Uterus (tissue), 4 donors: ENCODE results near the gene DLX4. TPM values are rescaled to one million over a fixed set of nuclear protein-coding genes. Genes with fewer than 3 reads are reported as not detected.

ENCODE experiments used
- DNase-seq, 2 donors: peaks; one replicate each; pipeline ENCODE4 v3.0.0-alpha.2; 2019 to 2020
- H3K27ac ChIP-seq, 2 donors: fragments of 200-600 bp; sonication (generic); 1 replicate in 1 of 2; 2 replicates in 1 of 2; pipeline ENCODE4 v1.5.1; 2016 to 2018
- H3K27me3 ChIP-seq, 2 donors: fragments of 200-600 bp; sonication (generic); one replicate each; pipeline ENCODE4 v1.5.1; 2018 to 2019; ENCODE audit warnings: control low read depth in 1 of 2
- H3K36me3 ChIP-seq, 2 donors: fragments of 200-600 bp; sonication (generic); one replicate each; pipeline ENCODE4 v1.5.1; 2019; ENCODE audit warnings: control low read depth in 1 of 2
- H3K4me1 ChIP-seq, 2 donors: fragments of 200-600 bp; sonication (generic); one replicate each; pipeline ENCODE4 v1.5.1; 2018 to 2019; ENCODE audit warnings: control low read depth in 1 of 2
- H3K4me3 ChIP-seq, 2 donors: fragments of 200-600 bp; sonication (generic); 1 replicate in 1 of 2; 2 replicates in 1 of 2; pipeline ENCODE4 v1.5.1; 2018 to 2019; ENCODE audit warnings: mild to moderate bottlenecking in 1 of 2
- H3K9me3 ChIP-seq, 2 donors: fragments of 200-600 bp; sonication (generic); one replicate each; pipeline ENCODE4 v1.5.1; 2019; ENCODE audit warnings: control low read depth in 1 of 2
- POLR2A ChIP-seq, 2 donors: fragments of 450-650 bp; IDR thresholded peaks; one replicate each; pipeline ENCODE4 v1.6.1; 2016; ENCODE audit warnings: antibody characterized with exemption in 2 of 2, mild to moderate bottlenecking in 1 of 2, moderate library complexity in 1 of 2
- intact Hi-C: fragments of 100-400 bp; cut with DNase I; formaldehyde crosslinking; loops from one replicate; pipeline ENCODE4 v1.15.1; 2023; ENCODE audit warnings: low total_unique reads
- total RNA-seq, 4 donors: library from RNA; depleted of rRNA in 3 of 4; stranded (reverse); fragments of >200 nt in 3 of 4; gene quantifications; one replicate each; pipeline versions ENCODE4 v1.1.0 to v1.2.4, GENCODE V29; 2014 to 2023
- TF ChIP-seq, protein P1 (sequence below), 4 experiments: fragments of 200-600 bp in 2 of 4; fragments of 450-650 bp in 2 of 4; sonication (generic) in 2 of 4; IDR thresholded peaks; one replicate each; pipeline ENCODE4 v1.5.1; 2016 to 2019; ENCODE audit warnings: antibody characterized with exemption in 4 of 4, mild to moderate bottlenecking in 2 of 4, moderate library complexity in 1 of 4
- donor health status: DM: yes; HTN: yes; CAD: no.

DLX4 gene
- total RNA-seq, 4 donors from 2014 or later, result not detected

DNA sequence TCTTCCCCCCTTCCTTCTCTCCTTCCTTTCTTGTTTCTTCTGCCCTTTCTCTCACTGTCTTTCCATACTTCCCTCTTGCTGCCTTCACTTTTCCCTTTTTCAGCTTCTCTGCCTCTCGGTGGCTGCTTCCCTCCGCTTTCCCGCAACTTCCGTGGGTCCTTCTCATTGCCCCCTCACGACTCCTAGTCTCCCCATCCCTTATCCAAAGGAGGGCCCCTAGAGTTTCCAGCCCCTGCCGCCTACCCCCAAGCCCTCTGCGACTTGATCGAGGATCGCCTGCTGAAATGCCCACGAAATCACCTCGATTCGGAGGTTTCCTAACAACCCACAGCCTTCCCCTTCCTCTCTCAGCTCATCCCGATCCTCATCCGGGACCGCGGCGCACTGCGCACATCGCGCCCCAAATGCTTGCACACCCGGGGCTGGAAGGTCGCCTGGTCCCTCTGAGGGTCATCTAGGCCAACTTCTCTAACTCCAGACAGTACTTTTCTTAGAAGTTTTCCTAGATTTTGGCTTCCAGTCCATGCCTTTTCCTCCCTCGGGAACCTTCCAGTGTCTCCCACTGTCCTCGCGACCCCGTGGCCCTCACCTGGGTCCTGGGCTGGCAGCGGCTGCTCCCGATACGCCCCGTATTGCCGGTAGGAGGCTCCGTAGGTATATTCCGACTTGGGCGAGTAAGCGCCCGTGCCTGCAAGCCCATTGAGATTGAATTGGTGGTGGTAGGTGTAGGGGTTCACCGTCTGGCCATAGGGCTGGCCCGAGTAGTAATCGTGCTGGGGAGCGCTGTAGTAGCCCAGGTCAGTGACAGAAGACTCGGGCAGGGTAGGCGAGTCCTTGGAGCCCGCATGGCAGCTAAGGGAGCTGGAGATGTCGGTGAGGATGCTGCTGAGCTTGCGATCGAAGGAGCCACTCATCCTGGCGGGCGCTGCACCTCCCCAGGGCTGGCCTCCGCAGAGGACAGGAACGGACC, 25.4 kb downstream of the DLX4 start:
- DNase-seq, result no peak
- intact Hi-C loops, result loop anchor here (5.0 kb wide), 2 partner anchors 112 to 132 kb away; no protein-coding TSS in a partner anchor
- Histone ChIP-seq H3K27me3 (peaks cover 34 to 53% of the 10 kb centered on the region in 2 donors), H3K36me3 (no peaks in the 10 kb centered on the region), H3K27ac (no peak overlapping the region), H3K4me3 (peak overlapping the region; percentile 7 to 32), H3K9me3 (no peaks in the 10 kb centered on the region), H3K4me1 (peaks cover 5 to 21% of the 10 kb centered on the region in 2 donors)
- TF ChIP-seq, protein P1, sequence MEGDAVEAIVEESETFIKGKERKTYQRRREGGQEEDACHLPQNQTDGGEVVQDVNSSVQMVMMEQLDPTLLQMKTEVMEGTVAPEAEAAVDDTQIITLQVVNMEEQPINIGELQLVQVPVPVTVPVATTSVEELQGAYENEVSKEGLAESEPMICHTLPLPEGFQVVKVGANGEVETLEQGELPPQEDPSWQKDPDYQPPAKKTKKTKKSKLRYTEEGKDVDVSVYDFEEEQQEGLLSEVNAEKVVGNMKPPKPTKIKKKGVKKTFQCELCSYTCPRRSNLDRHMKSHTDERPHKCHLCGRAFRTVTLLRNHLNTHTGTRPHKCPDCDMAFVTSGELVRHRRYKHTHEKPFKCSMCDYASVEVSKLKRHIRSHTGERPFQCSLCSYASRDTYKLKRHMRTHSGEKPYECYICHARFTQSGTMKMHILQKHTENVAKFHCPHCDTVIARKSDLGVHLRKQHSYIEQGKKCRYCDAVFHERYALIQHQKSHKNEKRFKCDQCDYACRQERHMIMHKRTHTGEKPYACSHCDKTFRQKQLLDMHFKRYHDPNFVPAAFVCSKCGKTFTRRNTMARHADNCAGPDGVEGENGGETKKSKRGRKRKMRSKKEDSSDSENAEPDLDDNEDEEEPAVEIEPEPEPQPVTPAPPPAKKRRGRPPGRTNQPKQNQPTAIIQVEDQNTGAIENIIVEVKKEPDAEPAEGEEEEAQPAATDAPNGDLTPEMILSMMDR (IDR thresholded peaks at IDR 0.05), result no peak
- no peak for TF ChIP-seq POLR2A (IDR thresholded peaks at IDR 0.05)

DNA sequence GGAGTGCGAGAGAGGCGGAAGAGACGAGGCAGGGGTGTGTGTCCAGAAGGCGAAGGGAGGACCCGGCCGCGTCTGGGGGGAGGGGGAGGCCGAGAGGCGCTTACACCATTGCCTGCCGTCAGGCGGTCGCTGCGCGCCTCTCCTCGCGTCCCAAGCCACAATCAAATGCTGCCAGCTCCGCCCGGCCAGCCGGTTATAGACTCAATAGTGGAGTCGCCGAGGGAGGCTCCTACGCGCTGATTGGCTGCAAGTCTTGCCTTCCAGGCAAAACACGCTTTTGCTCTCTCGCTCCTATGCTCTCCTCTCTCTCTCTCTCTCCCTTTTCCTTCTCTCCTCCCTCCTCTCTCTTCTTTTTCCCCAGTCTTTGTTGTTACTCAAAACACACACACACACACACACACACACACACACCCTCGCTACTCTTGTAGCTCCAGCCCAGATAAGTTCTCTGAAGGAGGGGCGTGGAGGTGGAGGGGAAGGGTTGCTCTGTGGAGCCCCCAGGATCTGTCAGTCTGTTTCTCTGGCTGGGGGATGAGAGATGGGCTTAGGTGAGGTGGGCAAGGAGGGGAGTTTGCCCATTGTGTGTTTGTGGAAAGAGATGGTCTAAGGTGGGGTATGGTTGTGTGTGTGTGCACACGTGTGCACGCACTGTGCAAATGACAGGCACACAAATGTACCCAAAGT, 26.2 kb downstream of the DLX4 start, which contains the start of gene DLX3:
Gene DLX3 (minus strand): TSS at position 170 of the 684 bp plus-strand sequence. CDS start 226 bp downstream, outside the sequence.
- TF ChIP-seq POLR2A (IDR thresholded peaks at IDR 0.05), result peak; percentile 24 to 53
- TF ChIP-seq, protein P1 (IDR thresholded peaks at IDR 0.05), result no peak
- Histone ChIP-seq H3K9me3 (no peaks in the 10 kb centered on the region), H3K4me1 (peaks cover 5 to 21% of the 10 kb centered on the region in 2 donors), H3K27ac (no peak within 1 kb of the TSS), H3K4me3 (peak within 1 kb of the TSS; percentile 7 to 32), H3K27me3 (peaks cover 34 to 61% of the 10 kb centered on the region in 2 donors), H3K36me3 (no peaks in the 10 kb centered on the region)
- intact Hi-C loops, result loop anchor here (5.0 kb wide), 2 partner anchors 113 to 133 kb away; no protein-coding TSS in a partner anchor
- peak; percentile 38 to 50 for DNase-seq

DNA sequence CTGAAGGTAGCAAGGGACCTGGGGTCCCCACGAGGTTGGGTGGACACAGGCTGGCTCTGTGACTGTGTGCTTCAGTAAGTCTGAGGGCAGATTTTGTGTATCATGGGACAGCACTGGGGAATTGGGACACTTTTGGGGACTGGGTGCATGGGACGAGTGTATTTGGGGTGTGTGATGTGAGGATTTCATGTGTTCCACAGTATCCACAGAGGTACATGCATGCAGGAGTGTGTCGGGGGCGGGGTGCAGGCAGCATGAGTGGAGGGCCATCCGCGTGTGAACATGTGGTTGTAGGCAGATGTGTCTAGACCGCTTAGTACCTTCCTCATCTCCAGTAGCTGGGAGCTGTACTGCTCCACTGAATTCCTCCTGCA, 27.1 kb downstream of the DLX4 start:
- Histone ChIP-seq H3K36me3 (no peaks in the 10 kb centered on the region), H3K27me3 (peaks cover 34 to 66% of the 10 kb centered on the region in 2 donors), H3K4me1 (peaks cover 5 to 21% of the 10 kb centered on the region in 2 donors), H3K27ac (no peak overlapping the region), H3K9me3 (no peaks in the 10 kb centered on the region), H3K4me3 (no peak overlapping the region)
- no peak for DNase-seq
- intact Hi-C loops, result loop anchor here (5.0 kb wide), 2 partner anchors 114 to 134 kb away; no protein-coding TSS in a partner anchor
- TF ChIP-seq, protein P1 (IDR thresholded peaks at IDR 0.05), result no peak
- TF ChIP-seq POLR2A (IDR thresholded peaks at IDR 0.05), result no peak

DNA sequence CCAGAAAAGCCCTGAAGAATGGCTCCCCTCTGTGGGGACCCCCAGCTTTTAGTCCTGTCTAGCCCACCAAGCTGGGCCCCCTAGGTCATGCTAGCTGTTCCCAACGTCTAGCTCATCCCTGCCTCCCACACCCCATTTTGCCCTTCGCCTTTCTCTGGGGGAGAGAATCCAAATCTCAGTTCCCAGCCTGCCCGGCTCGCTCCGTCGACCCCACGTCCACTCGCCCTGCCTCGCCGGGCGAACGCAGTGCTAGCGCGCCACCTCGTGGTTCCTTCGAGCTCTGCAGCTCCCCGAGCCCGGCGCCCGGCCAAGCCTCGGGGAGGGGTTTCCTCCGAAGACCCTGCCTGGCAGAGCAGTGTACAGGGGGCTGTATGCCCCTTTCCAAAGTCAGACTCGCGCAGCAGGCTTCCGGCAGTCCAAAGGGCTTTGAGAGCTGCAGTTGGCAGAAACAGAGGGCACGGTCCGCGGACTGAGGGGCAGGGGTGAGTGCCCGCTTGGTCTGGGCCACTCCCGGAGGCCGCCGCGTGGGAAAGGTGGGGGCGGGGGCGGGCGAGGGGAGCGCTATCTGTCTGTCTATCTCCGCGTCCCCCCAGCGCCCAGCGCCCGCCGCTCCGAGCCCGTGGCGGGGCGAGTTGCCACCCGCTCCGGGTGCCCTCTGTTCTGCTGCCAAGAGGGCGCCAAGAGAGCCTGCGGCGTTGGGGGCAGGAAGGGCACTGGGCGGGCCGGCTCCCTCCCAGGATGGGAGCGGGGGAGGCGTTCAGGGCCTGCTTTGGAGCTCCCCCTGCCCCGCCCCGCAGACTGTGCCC, 27.7 kb downstream of the DLX4 start:
- peak in 1 of 2 donors; percentile 62 for DNase-seq
- no peak overlapping the region for H3K27ac ChIP-seq
- H3K27me3 ChIP-seq, result peaks cover 34 to 69% of the 10 kb centered on the region in 2 donors
- peak overlapping the region in 1 of 2 donors; percentile 24 for H3K4me3 ChIP-seq
- H3K9me3 ChIP-seq, result no peaks in the 10 kb centered on the region
- H3K36me3 ChIP-seq, result no peaks in the 10 kb centered on the region
- no peak for TF ChIP-seq POLR2A (IDR thresholded peaks at IDR 0.05)
- TF ChIP-seq, protein P1 (IDR thresholded peaks at IDR 0.05), result peak; percentile 94 to 98 (median 96)
- intact Hi-C loops, result loop anchor here (5.0 kb wide), 2 partner anchors 114 to 134 kb away; no protein-coding TSS in a partner anchor
- peaks cover 5 to 21% of the 10 kb centered on the region in 2 donors for H3K4me1 ChIP-seq
